GM12891 (cell line): ENCODE data around the gene RPL36AL.

Source experiments
- POLR2A ChIP-seq: IDR thresholded peaks from 2 replicates; pipeline ENCODE4 v1.6.1; 2011; ENCODE audit warnings: low read depth, low read length, control low read depth
- POLR2AphosphoS5 ChIP-seq: IDR thresholded peaks from 2 replicates; pipeline ENCODE4 v1.6.1; 2011; ENCODE audit warnings: low read depth, low read length, control low read depth
- SPI1 ChIP-seq: IDR thresholded peaks from 2 replicates; pipeline ENCODE4 v1.6.1; 2011; ENCODE audit warnings: low read depth, low read length, control low read depth
- TAF1 ChIP-seq: IDR thresholded peaks from 2 replicates; pipeline ENCODE4 v1.6.1; 2011; ENCODE audit warnings: low read depth, low read length, control low read depth

- TF ChIP-seq POLR2AphosphoS5 (no peak), TAF1 (no peak), POLR2A (no peak), SPI1 (no peak)
Measured at GRCh38 chr14:49589387-49589786, 31.0 kb downstream of the RPL36AL start.
